HepG2 (cell line): ENCODE data around the gene COX6A2. TPM values are rescaled to one million over a fixed set of nuclear protein-coding genes. Genes with fewer than 3 reads are reported as not detected.
A peak's percentile ranks its signal among the peaks of the same experiment; 100 is the strongest.

Experiments used
- FIP1L1 ChIP-seq: fragments of 200-400 bp; formaldehyde crosslinking; IDR thresholded peaks from 2 replicates; pipeline ENCODE4 v1.6.1; 2018; ENCODE audit warnings: low read depth, mild to moderate bottlenecking, low read length, moderate library complexity, borderline replicate concordance; ENCODE audit not compliant: insufficient read depth
- HNRNPH1 ChIP-seq: fragments of 200-400 bp; formaldehyde crosslinking; optimal IDR thresholded peaks from 2 replicates; pipeline ENCODE3; 2017; ENCODE audit warnings: mild to moderate bottlenecking, low read depth, low read length
- HOXA5 ChIP-seq: sonication (generic); formaldehyde crosslinking; IDR thresholded peaks from 2 replicates; pipeline ENCODE4 v1.4.0; 2020; ENCODE audit warnings: missing genetic modification reagents
- MEIS2 ChIP-seq: sonication (generic); formaldehyde crosslinking; IDR thresholded peaks from 2 replicates; pipeline ENCODE4 v1.9.0; 2021; ENCODE audit warnings: mild to moderate bottlenecking, missing genetic modification reagents
- RBM22 ChIP-seq: fragments of 200-400 bp; formaldehyde crosslinking; optimal IDR thresholded peaks from 2 replicates; pipeline ENCODE3; 2017; ENCODE audit warnings: mild to moderate bottlenecking, low read length, moderate library complexity
- SPEN ChIP-seq: sonication (generic); formaldehyde crosslinking; IDR thresholded peaks from 2 replicates; pipeline ENCODE4 v1.5.1; 2020; ENCODE audit warnings: low read depth, mild to moderate bottlenecking, missing genetic modification reagents
- TBL1XR1 ChIP-seq: fragments of 150-350 bp; IDR thresholded peaks from 2 replicates; pipeline ENCODE4 v1.6.1; 2014; ENCODE audit warnings: borderline replicate concordance, low read length; ENCODE audit not compliant: partially characterized antibody
- ZFX ChIP-seq: sonication (generic); formaldehyde crosslinking; IDR thresholded peaks from 2 replicates; pipeline ENCODE4 v1.4.0; 2020; ENCODE audit warnings: mild to moderate bottlenecking, low read depth, missing genetic modification reagents, moderate library complexity
- ZNF253 ChIP-seq: sonication (generic); formaldehyde crosslinking; IDR thresholded peaks from 2 replicates; pipeline ENCODE4 v1.8.0; 2022; ENCODE audit warnings: mild to moderate bottlenecking, missing genetic modification reagents, borderline replicate concordance
- ZNF274 ChIP-seq: sonication (generic); formaldehyde crosslinking; IDR thresholded peaks from 2 replicates; pipeline ENCODE4 v1.5.1; 2020; ENCODE audit warnings: mild to moderate bottlenecking, missing genetic modification reagents
- ZNF350 ChIP-seq: sonication (generic); formaldehyde crosslinking; IDR thresholded peaks from 2 replicates; pipeline ENCODE4 v1.4.0; 2020; ENCODE audit warnings: mild to moderate bottlenecking, low read depth, missing genetic modification reagents, borderline replicate concordance
- ZNF451 ChIP-seq: sonication (generic); formaldehyde crosslinking; IDR thresholded peaks from 2 replicates; pipeline ENCODE4 v1.5.0; 2020; ENCODE audit warnings: mild to moderate bottlenecking, missing genetic modification reagents
- ZNF614 ChIP-seq: IDR thresholded peaks from 2 replicates; pipeline ENCODE4 v1.6.1; 2018; ENCODE audit warnings: missing biosample characterization, missing genetic modification reagents, inconsistent platforms, borderline replicate concordance
- ZSCAN12 ChIP-seq: sonication (generic); formaldehyde crosslinking; IDR thresholded peaks from 2 replicates; pipeline ENCODE4 v1.9.0; 2021; ENCODE audit warnings: mild to moderate bottlenecking, missing genetic modification reagents
- polyA plus RNA-seq, 8 experiments: library from polyadenylated mRNA; depleted of rRNA in 3 of 8; stranded (reverse) in 7 of 8; unstranded in 1 of 8; fragments of >200 nt; fragmentation: Illumina TruSeq in 4 of 8; extraction: Trizol in 4 of 8; gene quantifications; 2 replicates each; pipeline versions ENCODE4 v1.2.1 to v1.2.3, GENCODE V29; 2011 to 2016; ENCODE audit warnings: low read depth in 4 of 8, missing spikeins in 1 of 8, mixed read lengths in 1 of 8; ENCODE audit not compliant: insufficient read depth in 1 of 8
- total RNA-seq, 5 experiments: library from RNA; depleted of rRNA; stranded (reverse); fragments of >200 nt; fragmentation: Illumina TruSeq; extraction: Trizol; gene quantifications; 2 replicates each; pipeline ENCODE4 v1.2.3, GENCODE V29; 2016; ENCODE audit warnings: low read depth in 1 of 5
- TF ChIP-seq, protein P1 (sequence below): IDR thresholded peaks from 2 replicates; pipeline ENCODE4 v1.6.1; 2016; ENCODE audit warnings: low read depth, control low read depth
- TF ChIP-seq, protein P2 (sequence below): sonication (generic); formaldehyde crosslinking; IDR thresholded peaks from 2 replicates; pipeline ENCODE4 v1.4.0; 2020; ENCODE audit warnings: mild to moderate bottlenecking, missing genetic modification reagents
- TF ChIP-seq, protein P3 (sequence below), 2 experiments: sonication (generic) in 1 of 2; formaldehyde crosslinking in 1 of 2; IDR thresholded peaks; 2 replicates each; pipeline versions ENCODE4 v1.6.1 to v1.9.0; 2014 to 2022; ENCODE audit warnings: antibody characterized with exemption in 1 of 2, borderline replicate concordance in 1 of 2, inconsistent platforms in 1 of 2, low read depth in 1 of 2, missing genetic modification reagents in 1 of 2

Gene COX6A2
- total and polyA plus RNA-seq, 2 of the 13 experiments (the other 11 are each of a cell fraction or from before 2014, with no cell fraction given) = not detected

DNA sequence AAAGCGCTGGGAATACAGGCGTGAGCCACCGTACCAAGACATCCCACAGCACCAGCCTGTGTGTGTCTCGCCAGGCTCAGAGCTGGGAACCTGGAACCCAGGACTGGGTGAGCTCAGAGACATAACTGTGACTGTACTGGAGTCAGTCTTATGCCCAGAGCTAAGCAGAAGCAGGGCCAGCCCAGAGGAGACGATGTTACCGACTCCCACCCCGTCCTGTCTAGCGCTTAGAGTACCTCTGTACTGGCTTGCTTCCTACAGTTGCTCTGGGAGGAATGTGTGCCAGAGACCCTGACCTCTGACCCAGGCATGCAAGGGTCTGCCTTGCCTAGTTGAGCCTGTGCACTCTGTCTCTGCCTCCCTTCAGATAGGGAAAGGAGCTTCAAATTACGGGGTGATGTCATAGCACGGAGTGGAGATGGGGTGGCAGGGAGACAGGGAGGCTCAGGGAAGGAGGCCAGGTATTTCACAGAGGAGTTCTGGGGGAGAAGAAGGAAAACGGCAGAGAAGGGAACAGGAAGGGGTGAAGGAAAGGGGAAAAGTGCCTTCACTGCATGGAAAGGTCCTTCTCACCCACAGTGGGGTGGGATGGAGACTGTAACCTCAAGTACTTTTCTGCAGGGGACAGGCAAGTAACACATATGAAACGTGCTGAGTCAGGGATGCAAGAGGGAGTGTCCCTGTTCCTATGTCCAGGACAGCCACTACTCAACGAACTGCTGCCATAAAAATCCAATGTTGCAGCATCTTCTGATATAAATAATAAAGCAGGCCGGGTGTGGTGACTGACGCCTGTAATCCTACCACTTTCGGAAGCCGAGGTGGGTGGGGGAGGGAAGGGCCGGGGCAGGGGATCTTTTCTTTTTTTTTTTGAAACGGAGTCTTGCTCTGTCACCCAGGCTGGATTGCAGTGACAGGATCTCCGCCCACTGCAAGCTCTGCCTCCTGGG lies 25.4 kb upstream of the COX6A2 start (continued):
- TF ChIP-seq, protein P1, sequence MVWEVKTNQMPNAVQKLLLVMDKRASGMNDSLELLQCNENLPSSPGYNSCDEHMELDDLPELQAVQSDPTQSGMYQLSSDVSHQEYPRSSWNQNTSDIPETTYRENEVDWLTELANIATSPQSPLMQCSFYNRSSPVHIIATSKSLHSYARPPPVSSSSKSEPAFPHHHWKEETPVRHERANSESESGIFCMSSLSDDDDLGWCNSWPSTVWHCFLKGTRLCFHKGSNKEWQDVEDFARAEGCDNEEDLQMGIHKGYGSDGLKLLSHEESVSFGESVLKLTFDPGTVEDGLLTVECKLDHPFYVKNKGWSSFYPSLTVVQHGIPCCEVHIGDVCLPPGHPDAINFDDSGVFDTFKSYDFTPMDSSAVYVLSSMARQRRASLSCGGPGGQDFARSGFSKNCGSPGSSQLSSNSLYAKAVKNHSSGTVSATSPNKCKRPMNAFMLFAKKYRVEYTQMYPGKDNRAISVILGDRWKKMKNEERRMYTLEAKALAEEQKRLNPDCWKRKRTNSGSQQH (CRISPR knock-in tag) = no peak
- TF ChIP-seq TBL1XR1 (no peak), ZNF350 (CRISPR knock-in tag) (peak; percentile 60), ZNF253 (no peak), HNRNPH1 (no peak), ZNF614 (no peak), MEIS2 (CRISPR knock-in tag) (peak; percentile 67; the same call in 1 of the 2 replicates), ZFX (0 out of 2 replicates have a peak, but pooled peaks have one; percentile 21), FIP1L1 (no peak), SPEN (CRISPR knock-in tag) (peak; percentile 75; the same call in 1 of the 2 replicates), HOXA5 (CRISPR knock-in tag) (no peak), ZSCAN12 (no peak), RBM22 (peak; percentile 93), ZNF274 (CRISPR knock-in tag) (no peak), ZNF451 (CRISPR knock-in tag) (0 out of 2 replicates have a peak, but pooled peaks have one; percentile 66)
- TF ChIP-seq, protein P2, sequence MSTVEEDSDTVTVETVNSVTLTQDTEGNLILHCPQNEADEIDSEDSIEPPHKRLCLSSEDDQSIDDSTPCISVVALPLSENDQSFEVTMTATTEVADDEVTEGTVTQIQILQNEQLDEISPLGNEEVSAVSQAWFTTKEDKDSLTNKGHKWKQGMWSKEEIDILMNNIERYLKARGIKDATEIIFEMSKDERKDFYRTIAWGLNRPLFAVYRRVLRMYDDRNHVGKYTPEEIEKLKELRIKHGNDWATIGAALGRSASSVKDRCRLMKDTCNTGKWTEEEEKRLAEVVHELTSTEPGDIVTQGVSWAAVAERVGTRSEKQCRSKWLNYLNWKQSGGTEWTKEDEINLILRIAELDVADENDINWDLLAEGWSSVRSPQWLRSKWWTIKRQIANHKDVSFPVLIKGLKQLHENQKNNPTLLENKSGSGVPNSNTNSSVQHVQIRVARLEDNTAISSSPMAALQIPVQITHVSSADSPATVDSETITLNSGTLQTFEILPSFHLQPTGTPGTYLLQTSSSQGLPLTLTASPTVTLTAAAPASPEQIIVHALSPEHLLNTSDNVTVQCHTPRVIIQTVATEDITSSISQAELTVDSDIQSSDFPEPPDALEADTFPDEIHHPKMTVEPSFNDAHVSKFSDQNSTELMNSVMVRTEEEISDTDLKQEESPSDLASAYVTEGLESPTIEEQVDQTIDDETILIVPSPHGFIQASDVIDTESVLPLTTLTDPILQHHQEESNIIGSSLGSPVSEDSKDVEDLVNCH (CRISPR knock-in tag) = no peak
- TF ChIP-seq, protein P3, sequence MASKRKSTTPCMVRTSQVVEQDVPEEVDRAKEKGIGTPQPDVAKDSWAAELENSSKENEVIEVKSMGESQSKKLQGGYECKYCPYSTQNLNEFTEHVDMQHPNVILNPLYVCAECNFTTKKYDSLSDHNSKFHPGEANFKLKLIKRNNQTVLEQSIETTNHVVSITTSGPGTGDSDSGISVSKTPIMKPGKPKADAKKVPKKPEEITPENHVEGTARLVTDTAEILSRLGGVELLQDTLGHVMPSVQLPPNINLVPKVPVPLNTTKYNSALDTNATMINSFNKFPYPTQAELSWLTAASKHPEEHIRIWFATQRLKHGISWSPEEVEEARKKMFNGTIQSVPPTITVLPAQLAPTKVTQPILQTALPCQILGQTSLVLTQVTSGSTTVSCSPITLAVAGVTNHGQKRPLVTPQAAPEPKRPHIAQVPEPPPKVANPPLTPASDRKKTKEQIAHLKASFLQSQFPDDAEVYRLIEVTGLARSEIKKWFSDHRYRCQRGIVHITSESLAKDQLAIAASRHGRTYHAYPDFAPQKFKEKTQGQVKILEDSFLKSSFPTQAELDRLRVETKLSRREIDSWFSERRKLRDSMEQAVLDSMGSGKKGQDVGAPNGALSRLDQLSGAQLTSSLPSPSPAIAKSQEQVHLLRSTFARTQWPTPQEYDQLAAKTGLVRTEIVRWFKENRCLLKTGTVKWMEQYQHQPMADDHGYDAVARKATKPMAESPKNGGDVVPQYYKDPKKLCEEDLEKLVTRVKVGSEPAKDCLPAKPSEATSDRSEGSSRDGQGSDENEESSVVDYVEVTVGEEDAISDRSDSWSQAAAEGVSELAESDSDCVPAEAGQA (IDR thresholded peaks at IDR 0.05; ENCODE audit: low read depth) = no peak
- TF ChIP-seq, protein P3 (CRISPR knock-in tag; IDR thresholded peaks at IDR 0.05; ENCODE audit: borderline replicate concordance) = no peak
